Neural cell (in vitro differentiated cells): ENCODE data around the gene OVOL1. TPM values are rescaled to one million over a fixed set of nuclear protein-coding genes. Genes with fewer than 3 reads are reported as not detected.

Experiments
- H2AFZ ChIP-seq: fragments of 200-600, 300-800 bp; sonication (generic), shearing (Covaris generic); 2 replicates; pipeline ENCODE4 v1.6.0; 2014; ENCODE audit warnings: low read depth, mild to moderate bottlenecking, antibody characterized with exemption, low read length, moderate library complexity
- H3F3A ChIP-seq: fragments of 200-600 bp; shearing (Covaris generic); 2 replicates; pipeline ENCODE4 v1.6.1; 2016; ENCODE audit warnings: mild to moderate bottlenecking, moderate library complexity, mixed read lengths, antibody characterized with exemption, low read length; ENCODE audit not compliant: insufficient read depth, poor library complexity, severe bottlenecking
- H3K27ac ChIP-seq: fragments of 200-600, 300-800 bp; sonication (generic), shearing (Covaris generic); 2 replicates; pipeline ENCODE4 v1.5.1; 2014; ENCODE audit warnings: mild to moderate bottlenecking, low read length, moderate library complexity
- H3K27me3 ChIP-seq: fragments of 300-800, 200-600 bp; sonication (generic), shearing (Covaris generic); 2 replicates; pipeline ENCODE4 v1.6.0; 2014; ENCODE audit warnings: mild to moderate bottlenecking, low read depth, low read length, moderate library complexity; ENCODE audit not compliant: insufficient read depth
- H3K36me3 ChIP-seq: fragments of 300-800, 200-600 bp; sonication (generic), shearing (Covaris generic); 2 replicates; pipeline ENCODE4 v1.5.1; 2014; ENCODE audit warnings: mild to moderate bottlenecking, antibody characterized with exemption, low read length, moderate library complexity; ENCODE audit not compliant: insufficient read depth
- H3K4me2 ChIP-seq: fragments of 300-800, 200-600 bp; sonication (generic), shearing (Covaris generic); 2 replicates; pipeline ENCODE4 v1.6.0; 2014; ENCODE audit warnings: mild to moderate bottlenecking, low read length
- H3K4me3 ChIP-seq: fragments of 300-800, 200-600 bp; sonication (generic), shearing (Covaris generic); 2 replicates; pipeline ENCODE4 v1.5.1; 2014; ENCODE audit warnings: mild to moderate bottlenecking, low read length, moderate library complexity
- H3K79me2 ChIP-seq: fragments of 200-600 bp; shearing (Covaris generic); replicated peaks from 2 replicates; pipeline ENCODE4 v1.6.0; 2014; ENCODE audit warnings: mild to moderate bottlenecking, low read length, moderate library complexity; ENCODE audit not compliant: insufficient read depth
- H3K9ac ChIP-seq: fragments of 300-800, 200-600 bp; sonication (generic), shearing (Covaris generic); 2 replicates; pipeline ENCODE4 v1.6.1; 2016; ENCODE audit warnings: mild to moderate bottlenecking, low read length, mixed read lengths
- H3K9me2 ChIP-seq: fragments of 200-600 bp; shearing (Covaris generic); 2 replicates; pipeline ENCODE4 v1.6.1; 2016; ENCODE audit warnings: mild to moderate bottlenecking, low read length, mixed read lengths; ENCODE audit not compliant: insufficient read depth
- H3K9me3 ChIP-seq: fragments of 200-600, 300-800 bp; sonication (generic), shearing (Covaris generic); 2 replicates; pipeline ENCODE4 v1.6.1; 2016; ENCODE audit warnings: mild to moderate bottlenecking, mixed run types, low read length, moderate library complexity, mixed read lengths
- H4K20me1 ChIP-seq: fragments of 200-600 bp; shearing (Covaris generic); 2 replicates; pipeline ENCODE4 v1.6.1; 2016; ENCODE audit warnings: mild to moderate bottlenecking, mixed run types; ENCODE audit not compliant: insufficient read depth
- EP300 ChIP-seq: fragments of 450-650 bp; conservative IDR thresholded peaks from 2 replicates; pipeline ENCODE4 v1.6.1; 2014; ENCODE audit warnings: antibody characterized with exemption, mild to moderate bottlenecking, moderate library complexity; ENCODE audit not compliant: poor library complexity, severe bottlenecking
- EZH2 ChIP-seq: fragments of 200-600, 300-800 bp; shearing (Covaris generic), sonication (generic); IDR thresholded peaks from 2 replicates; pipeline ENCODE4 v1.6.1; 2014; ENCODE audit warnings: antibody characterized with exemption, low read length, borderline replicate concordance, mild to moderate bottlenecking; ENCODE audit not compliant: insufficient read depth, poor library complexity, severe bottlenecking
- MXI1 ChIP-seq: fragments of 450-650 bp; conservative IDR thresholded peaks from 2 replicates; pipeline ENCODE4 v1.6.1; 2014; ENCODE audit warnings: antibody characterized with exemption, mild to moderate bottlenecking; ENCODE audit not compliant: poor library complexity, severe bottlenecking
- POLR2AphosphoS5 ChIP-seq: IDR thresholded peaks from 2 replicates; pipeline ENCODE4 v1.6.1; 2012
- RAD21 ChIP-seq: fragments of 450-650 bp; conservative IDR thresholded peaks from 2 replicates; pipeline ENCODE4 v1.6.1; 2014; ENCODE audit warnings: antibody characterized with exemption, mild to moderate bottlenecking, moderate library complexity
- SMC3 ChIP-seq: fragments of 450-650 bp; conservative IDR thresholded peaks from 2 replicates; pipeline ENCODE4 v1.6.1; 2014; ENCODE audit warnings: antibody characterized with exemption, mild to moderate bottlenecking, moderate library complexity; ENCODE audit not compliant: poor library complexity
- TAF1 ChIP-seq: IDR thresholded peaks from 2 replicates; pipeline ENCODE4 v1.6.1; 2012; ENCODE audit warnings: low read depth
- polyA plus RNA-seq: library from polyadenylated mRNA; depleted of rRNA; stranded (reverse); fragments of >200 nt; gene quantifications from 2 replicates; pipeline ENCODE4 v1.2.3, GENCODE V29; 2014
- TF ChIP-seq, protein P1 (sequence below): fragments of 450-650 bp; IDR thresholded peaks from 2 replicates; pipeline ENCODE4 v1.5.1; 2014; ENCODE audit warnings: antibody characterized with exemption, mild to moderate bottlenecking, moderate library complexity; ENCODE audit not compliant: poor library complexity, severe bottlenecking
- TF ChIP-seq, protein P2 (sequence below): IDR thresholded peaks from 2 replicates; pipeline ENCODE4 v1.6.1; 2012; ENCODE audit warnings: borderline replicate concordance

OVOL1 gene
- polyA plus RNA-seq, 1 donor from 2014 or later = not detected

DNA sequence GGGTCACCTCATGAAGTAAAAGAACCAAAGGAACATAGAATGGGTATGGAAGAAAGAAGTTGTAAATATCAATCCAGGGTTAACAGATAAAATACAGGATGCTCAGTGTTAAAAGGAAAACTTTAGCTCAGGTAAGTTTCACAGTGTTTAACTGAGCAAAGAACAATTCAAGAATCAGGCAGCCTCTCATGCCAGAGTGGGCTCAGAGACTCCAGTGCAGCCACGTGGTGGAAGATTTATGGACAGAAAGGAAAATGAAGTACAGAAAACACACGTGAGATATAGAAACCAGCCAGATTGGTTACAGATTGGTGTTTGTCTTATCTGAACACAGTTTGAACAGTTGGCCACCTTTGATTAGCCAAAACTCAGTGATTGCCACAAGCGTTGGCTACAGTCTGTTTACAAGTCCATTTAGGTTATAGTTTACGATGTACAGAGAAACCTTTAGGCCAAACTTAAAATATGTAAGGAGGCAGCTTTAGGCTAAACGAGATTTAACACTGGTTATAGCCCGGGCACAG, 15.2 kb upstream of the OVOL1 start:
- Histone ChIP-seq H3K9me3 (no peaks in the 10 kb centered on the region), H3K4me3 (no peak overlapping the region), H2AFZ (no peak overlapping the region), H3K9ac (no peak overlapping the region), H3K27me3 (no peaks in the 10 kb centered on the region), H3K27ac (no peak overlapping the region), H3K79me2 (no peaks in the 10 kb centered on the region), H3K9me2 (no peaks in the 10 kb centered on the region), H3K36me3 (no peaks in the 10 kb centered on the region), H3K4me2 (no peak overlapping the region), H3F3A (no peaks in the 10 kb centered on the region), H4K20me1 (no peaks in the 10 kb centered on the region)
- no peak for TF ChIP-seq TAF1

DNA sequence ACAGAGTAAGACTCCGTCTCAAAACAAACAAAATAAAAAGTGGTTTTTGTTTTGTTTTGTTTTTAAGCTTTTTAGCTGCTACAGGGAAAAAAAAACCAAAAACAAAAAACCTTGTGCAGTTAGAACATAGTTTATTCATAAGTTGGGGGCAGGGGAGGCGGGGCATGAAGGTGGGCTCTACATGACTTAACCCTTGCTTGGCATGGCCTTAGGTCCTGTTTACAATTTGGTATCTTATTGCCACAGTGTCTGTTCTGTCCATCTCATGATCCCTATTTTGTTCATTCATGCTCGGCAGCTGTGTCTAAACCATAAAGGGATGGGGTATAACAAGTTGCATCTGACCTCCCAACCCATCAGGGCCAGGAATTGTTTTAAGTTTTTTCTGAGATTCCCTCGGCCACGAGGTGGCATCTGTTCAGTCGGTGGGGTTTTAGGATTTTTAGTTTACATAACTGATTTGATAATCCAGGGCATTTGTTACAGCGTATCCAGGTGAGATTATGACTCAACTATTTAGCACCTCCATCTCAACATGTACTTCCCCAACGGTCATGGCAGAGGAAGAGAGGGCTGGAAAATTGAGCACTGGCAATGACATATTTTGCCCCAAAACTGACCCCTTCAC, 13.0 kb upstream of the OVOL1 start:
- no peak overlapping the region for H3K9ac ChIP-seq
- H4K20me1 ChIP-seq = no peaks in the 10 kb centered on the region
- no peaks in the 10 kb centered on the region for H3K9me2 ChIP-seq
- H2AFZ ChIP-seq = no peak overlapping the region
- TF ChIP-seq EZH2 (no peak), RAD21 (no peak), EP300 (no peak), SMC3 (no peak), MXI1 (no peak), POLR2AphosphoS5 (no peak), TAF1 (no peak)
- TF ChIP-seq, protein P1, sequence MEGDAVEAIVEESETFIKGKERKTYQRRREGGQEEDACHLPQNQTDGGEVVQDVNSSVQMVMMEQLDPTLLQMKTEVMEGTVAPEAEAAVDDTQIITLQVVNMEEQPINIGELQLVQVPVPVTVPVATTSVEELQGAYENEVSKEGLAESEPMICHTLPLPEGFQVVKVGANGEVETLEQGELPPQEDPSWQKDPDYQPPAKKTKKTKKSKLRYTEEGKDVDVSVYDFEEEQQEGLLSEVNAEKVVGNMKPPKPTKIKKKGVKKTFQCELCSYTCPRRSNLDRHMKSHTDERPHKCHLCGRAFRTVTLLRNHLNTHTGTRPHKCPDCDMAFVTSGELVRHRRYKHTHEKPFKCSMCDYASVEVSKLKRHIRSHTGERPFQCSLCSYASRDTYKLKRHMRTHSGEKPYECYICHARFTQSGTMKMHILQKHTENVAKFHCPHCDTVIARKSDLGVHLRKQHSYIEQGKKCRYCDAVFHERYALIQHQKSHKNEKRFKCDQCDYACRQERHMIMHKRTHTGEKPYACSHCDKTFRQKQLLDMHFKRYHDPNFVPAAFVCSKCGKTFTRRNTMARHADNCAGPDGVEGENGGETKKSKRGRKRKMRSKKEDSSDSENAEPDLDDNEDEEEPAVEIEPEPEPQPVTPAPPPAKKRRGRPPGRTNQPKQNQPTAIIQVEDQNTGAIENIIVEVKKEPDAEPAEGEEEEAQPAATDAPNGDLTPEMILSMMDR = no peak
- TF ChIP-seq, protein P2, sequence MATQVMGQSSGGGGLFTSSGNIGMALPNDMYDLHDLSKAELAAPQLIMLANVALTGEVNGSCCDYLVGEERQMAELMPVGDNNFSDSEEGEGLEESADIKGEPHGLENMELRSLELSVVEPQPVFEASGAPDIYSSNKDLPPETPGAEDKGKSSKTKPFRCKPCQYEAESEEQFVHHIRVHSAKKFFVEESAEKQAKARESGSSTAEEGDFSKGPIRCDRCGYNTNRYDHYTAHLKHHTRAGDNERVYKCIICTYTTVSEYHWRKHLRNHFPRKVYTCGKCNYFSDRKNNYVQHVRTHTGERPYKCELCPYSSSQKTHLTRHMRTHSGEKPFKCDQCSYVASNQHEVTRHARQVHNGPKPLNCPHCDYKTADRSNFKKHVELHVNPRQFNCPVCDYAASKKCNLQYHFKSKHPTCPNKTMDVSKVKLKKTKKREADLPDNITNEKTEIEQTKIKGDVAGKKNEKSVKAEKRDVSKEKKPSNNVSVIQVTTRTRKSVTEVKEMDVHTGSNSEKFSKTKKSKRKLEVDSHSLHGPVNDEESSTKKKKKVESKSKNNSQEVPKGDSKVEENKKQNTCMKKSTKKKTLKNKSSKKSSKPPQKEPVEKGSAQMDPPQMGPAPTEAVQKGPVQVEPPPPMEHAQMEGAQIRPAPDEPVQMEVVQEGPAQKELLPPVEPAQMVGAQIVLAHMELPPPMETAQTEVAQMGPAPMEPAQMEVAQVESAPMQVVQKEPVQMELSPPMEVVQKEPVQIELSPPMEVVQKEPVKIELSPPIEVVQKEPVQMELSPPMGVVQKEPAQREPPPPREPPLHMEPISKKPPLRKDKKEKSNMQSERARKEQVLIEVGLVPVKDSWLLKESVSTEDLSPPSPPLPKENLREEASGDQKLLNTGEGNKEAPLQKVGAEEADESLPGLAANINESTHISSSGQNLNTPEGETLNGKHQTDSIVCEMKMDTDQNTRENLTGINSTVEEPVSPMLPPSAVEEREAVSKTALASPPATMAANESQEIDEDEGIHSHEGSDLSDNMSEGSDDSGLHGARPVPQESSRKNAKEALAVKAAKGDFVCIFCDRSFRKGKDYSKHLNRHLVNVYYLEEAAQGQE = no peak
- no peaks in the 10 kb centered on the region for H3K36me3 ChIP-seq
- H3K9me3 ChIP-seq = no peaks in the 10 kb centered on the region
- H3F3A ChIP-seq = no peaks in the 10 kb centered on the region
- H3K79me2 ChIP-seq = no peaks in the 10 kb centered on the region
- H3K4me3 ChIP-seq = no peak overlapping the region
- no peak overlapping the region for H3K4me2 ChIP-seq
- no peak overlapping the region for H3K27ac ChIP-seq
- H3K27me3 ChIP-seq = no peaks in the 10 kb centered on the region
